ENCODE data around the gene FBN2. TPM values are rescaled to one million over a fixed set of nuclear protein-coding genes. Genes with fewer than 3 reads are reported as not detected.

Gene FBN2
- polyA plus RNA-seq (ENCODE audit: insufficient read length in 3 of 3) = 100 to 1,000 TPM in 1 of 3 donors, 10 to 100 TPM in 2; 90.7 to 112 (median 91.5) TPM

DNA sequence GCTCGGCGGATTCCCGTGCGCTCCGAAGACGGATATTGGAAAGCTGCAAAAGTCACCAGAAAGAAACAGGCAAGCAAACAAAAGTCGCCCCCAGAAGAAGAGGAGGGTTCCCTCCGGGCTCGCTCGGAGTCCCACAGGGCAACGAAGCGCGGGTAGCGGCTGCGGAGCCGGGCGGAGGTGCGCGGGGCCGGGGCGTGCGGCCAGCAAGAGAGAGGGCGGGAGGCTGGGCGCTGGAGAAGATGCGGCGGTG lies at the start of gene FBN2:
FBN2 (minus strand) TSS at position 246 of the 250 bp plus-strand sequence. CDS start 642 bp downstream, outside the sequence.
- no peak for DNase-seq (ENCODE audit: low read depth in 3 of 3, low spot score in 2 of 3)

DNA sequence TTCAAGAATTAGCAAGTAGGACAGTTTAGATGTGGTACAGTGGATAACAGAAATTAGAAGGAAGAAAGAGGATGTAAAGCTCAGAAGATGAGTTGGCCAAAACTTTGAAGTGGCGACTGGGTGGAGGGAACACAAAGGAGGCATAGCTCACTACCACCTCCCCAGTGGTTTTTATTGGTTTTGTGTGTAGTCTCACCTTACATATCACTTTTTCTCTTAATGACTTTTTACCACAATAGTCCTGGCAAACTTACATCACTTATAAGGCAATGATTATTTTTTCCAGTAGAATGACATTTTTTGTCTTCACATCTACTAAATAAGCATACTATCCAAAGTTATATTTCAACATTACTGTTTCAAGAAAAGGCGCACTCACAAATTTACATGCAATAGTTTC lies 49.2 kb upstream of the FBN2 start:
- no peak for DNase-seq (ENCODE audit: low read depth in 3 of 3, low spot score in 2 of 3)

DNA sequence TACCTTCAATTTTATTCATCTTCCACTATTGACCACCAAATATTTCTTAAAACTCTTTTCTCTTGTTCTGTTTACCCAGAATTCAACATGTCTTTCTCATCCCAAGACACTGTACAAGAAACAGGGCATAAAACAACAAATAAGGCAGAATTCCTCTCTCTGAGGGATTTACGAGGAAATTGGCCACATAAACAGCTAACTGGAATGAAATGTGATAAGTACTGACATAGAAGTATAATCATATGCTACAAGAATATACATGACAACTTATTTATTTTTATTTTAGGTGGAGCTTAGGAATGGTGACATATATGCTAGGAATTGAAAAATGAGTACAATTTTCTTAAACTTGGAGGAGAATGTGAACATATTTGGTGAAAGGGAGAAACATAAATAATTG lies 48.8 kb upstream of the FBN2 start:
- no peak for DNase-seq (ENCODE audit: low read depth in 3 of 3, low spot score in 2 of 3)

GRCh38 chr5:128579639-128580038 lies 41.6 kb upstream of the FBN2 start:
- no peak for DNase-seq (ENCODE audit: low read depth in 3 of 3, low spot score in 2 of 3)

DNA sequence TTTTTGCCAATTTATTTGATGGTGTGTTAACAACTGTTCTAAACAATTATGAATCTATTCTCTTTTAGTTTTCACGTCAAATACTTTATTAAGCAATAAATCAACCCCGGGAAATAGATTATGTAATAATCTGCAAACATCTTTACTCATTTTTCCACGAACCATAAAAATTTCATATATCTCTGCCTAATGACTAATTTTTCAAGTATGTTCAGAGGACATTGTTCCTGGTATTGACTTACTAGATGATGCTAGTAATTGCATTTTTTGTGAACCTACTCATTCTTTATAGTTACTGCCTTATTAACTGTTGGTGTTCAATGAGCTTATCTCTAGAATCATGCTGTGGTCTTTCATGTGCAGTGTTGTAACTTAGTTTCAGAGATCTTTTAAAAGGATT lies 41.0 kb upstream of the FBN2 start:
- no peak for DNase-seq (ENCODE audit: low read depth in 3 of 3, low spot score in 2 of 3)

GRCh38 chr5:128574041-128574440 lies 36.0 kb upstream of the FBN2 start:
- DNase-seq (ENCODE audit: low read depth in 3 of 3, low spot score in 2 of 3) = no peak

GRCh38 chr5:128572930-128573319 lies 34.9 kb upstream of the FBN2 start:
- no peak for DNase-seq (ENCODE audit: low read depth in 3 of 3, low spot score in 2 of 3)

DNA sequence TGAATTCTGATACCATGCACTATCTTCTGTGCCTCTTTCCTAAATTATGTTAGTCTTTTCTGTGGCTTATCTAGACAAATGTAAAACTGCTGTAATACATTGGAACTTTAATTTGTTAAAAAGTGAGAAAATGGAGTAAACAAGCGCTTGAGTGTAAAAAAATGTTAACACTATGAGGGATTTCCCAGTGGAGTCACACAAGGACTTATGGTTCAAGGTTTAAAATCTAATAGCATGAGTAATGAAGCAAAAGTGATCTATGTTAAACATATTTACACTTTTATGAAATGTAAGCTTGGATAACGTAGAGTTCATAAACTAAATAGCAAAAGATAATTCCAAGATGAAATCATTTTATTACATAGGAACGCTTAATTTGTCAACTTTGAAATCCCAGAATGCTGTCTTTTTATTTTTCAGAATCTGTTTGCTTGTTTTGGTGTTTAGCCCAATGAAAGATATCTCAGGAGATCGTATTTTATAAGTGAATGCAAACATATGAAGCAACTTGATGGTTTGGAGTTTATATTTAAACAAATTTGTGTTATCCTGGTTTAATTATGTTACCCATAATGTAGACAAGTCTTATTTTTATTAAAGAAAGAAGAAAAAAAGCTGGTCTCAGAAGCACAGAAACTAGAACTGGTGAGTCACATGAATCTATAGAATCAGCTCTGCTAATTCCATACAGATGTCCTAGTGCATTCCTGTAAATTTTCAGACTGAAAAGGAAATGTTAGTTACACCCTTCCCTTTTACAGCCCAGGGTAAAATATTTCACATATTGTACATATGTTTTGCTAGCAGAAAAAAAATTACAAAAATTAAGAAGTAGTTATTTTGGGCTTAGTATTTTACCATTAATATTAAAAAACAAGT lies 34.2 kb upstream of the FBN2 start:
- no peak for DNase-seq (ENCODE audit: low read depth in 3 of 3, low spot score in 2 of 3)

DNA sequence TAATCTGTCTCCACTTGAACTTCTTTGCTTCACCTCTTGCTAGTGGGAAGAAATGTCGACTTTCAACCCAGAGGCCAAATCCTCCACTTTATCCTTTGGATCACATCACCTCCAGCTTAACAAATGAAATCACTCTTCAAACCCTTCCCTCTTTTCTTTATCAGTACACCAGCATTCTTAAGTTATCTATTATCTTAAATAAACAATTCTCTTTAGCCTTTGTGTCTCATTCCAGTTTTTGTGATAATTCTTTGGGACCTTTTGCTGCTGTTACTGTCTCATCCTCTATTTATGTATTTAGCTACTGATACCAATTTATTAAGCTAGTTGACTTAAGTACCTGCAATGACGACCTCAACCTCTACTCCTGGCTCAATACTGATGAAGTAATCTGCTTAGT lies 28.1 kb upstream of the FBN2 start:
- DNase-seq (ENCODE audit: low read depth in 3 of 3, low spot score in 2 of 3) = no peak

GRCh38 chr5:128559300-128560297 lies 21.6 kb upstream of the FBN2 start:
- DNase-seq (ENCODE audit: low read depth in 3 of 3, low spot score in 2 of 3) = no peak

- DNase-seq (ENCODE audit: low read depth in 3 of 3, low spot score in 2 of 3) = no peak
These were observed 15.7 kb upstream of the FBN2 start for GRCh38 chr5:128553747-128554146.

DNA sequence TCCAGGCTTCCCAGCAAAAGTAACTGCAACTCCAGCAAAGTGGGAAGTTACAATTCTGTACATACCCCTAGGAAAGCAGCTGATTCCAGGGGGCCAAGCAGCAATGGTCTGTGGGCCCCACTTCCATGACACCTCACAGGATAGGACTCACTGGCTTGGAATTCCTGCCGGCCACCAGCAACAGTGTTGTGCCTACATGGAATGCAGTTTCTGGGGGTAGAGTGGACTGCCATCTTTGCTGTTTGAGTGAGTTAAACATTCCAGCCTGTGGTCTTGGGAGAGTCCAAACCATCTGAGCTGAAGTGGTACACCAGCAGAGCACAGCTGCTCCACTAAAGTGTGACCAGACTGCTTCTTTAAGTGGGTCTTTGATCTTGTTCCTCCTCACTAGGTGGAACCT lies 13.4 kb upstream of the FBN2 start:
- DNase-seq (ENCODE audit: low read depth in 3 of 3, low spot score in 2 of 3) = no peak

DNA sequence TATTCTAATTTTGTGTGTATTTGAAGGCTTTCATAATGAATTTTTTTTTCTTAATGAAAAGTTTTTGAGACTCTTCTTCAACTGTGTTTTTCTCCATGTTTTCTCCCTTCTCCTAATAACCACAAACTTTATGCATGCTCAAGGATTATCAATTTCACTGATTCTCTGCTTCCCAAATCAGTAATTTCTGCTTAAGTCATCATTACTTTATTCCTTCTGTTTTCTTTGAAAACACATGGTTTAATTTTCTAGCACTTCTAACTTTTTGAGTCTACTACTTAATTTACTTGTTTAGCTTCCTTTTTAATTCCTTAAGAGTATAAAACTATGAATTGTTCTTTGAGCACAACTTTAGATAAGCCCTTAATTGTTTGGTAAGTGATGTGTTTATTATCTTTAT lies 11.5 kb upstream of the FBN2 start:
- no peak for DNase-seq (ENCODE audit: low read depth in 3 of 3, low spot score in 2 of 3)

DNA sequence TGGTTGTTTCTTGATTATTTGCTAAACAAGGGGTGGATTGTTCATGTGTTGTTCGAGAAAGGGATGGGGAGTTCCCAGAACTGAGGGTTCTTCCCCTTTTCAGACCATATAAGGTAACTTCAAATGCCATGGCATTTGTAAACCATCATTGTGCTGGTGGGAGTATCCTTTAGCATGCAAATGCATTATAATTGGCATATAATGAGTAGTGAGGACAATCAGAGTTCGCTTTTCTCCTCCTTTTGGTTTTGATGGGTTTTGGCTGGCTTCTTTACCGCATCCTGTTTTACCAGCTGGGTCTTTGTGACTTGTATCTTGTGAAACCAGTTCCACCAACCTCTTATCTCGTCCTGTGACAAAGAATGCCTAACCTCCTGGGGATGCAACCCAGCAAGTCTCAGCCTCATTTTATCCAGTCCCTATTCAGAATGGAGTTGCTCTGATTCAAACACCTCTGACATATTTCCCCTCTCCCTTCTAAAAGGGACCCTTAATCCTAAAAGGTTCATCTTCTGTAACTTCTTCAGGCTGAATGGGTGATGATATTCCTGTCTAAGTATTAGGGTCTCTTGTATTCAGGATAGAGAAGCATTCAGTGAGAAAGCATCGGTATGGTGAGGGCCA lies 8.7 kb upstream of the FBN2 start:
- DNase-seq (ENCODE audit: low read depth in 3 of 3, low spot score in 2 of 3) = no peak

DNA sequence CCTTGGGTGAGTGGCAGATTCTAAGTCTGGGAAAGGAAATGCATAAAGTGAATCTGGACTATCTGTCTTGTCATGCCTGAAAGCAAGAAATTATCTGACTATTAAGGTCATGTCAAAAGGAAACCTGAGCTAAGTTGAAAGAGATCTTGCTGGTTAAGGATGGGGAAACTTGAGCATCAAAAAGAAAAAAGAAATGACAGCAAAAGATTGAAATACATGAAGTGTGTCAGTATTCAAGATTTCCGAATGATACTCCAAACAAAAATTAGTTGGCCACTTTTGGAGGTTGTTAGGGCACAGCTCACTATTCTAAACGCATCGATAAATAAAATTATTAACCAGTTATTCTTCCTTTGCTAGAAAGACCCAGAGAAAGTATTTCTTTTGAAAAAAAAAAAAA lies 3.3 kb upstream of the FBN2 start:
- no peak for DNase-seq (ENCODE audit: low read depth in 3 of 3, low spot score in 2 of 3)

GRCh38 chr5:128539038-128539429 lies 989 bp upstream of the FBN2 start:
- peak in 1 of 3 donors; percentile 27 for DNase-seq (ENCODE audit: low read depth in 3 of 3, low spot score in 2 of 3)

GRCh38 chr5:128538250-128539037 lies 399 bp upstream of the FBN2 start:
- peak in 1 of 3 donors; percentile 77 for DNase-seq (ENCODE audit: low read depth in 3 of 3, low spot score in 2 of 3)

- peak in 1 of 3 donors; percentile 45 for DNase-seq (ENCODE audit: low read depth in 3 of 3, low spot score in 2 of 3)
These were observed 635 bp downstream of the FBN2 start for GRCh38 chr5:128537221-128537999.

All from right renal cortex interstitium (tissue), 3 donors.